GM18909 (cell line): ENCODE results near the gene ARHGAP32.
"Not testable (repeated sequence)": the region's sequence is repeated elsewhere in the genome, so short reads cannot be mapped to it uniquely, and the experiment has no call there.

Experiments used
- ATAC-seq: cut with Tn5 transposase; IDR thresholded peaks from one replicate; pipeline ENCODE4 v1.9.1; 2021; ENCODE audit warnings: mild to moderate bottlenecking; ENCODE audit not compliant: unreplicated experiment, poor library complexity

The ARHGAP32 gene

DNA sequence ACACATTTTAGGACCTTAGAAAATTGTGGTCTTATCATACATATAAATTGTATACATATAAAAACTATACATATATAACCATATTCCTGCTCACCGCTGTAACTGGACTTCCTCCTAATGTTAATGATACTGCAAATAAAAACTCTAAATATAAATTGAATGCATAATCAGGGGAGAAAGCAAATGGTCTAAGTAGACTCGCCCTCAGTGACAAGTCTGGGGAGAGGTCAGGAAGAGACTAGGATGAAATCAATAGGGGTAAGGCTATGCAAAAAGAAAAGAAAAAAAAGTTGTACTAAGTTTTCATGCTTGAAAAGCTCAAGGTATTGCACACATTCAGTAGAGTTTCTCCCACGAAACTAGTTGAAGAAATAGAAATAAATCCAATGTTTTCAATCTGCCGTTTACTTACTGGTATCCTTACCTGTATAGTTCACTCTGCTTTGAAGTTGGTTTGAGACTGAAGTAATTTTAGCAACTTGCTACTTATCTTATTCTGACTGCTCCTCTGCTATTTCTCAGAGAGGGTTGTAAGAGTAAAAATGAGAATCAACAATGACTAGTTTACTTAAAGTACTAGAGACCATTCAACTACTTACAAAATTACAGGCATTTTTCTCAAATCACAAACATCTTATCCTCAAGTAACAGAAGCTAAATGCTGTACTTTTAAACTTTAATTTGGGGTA lies 12.2 kb upstream of the ARHGAP32 start:
- ATAC-seq = no peak

DNA sequence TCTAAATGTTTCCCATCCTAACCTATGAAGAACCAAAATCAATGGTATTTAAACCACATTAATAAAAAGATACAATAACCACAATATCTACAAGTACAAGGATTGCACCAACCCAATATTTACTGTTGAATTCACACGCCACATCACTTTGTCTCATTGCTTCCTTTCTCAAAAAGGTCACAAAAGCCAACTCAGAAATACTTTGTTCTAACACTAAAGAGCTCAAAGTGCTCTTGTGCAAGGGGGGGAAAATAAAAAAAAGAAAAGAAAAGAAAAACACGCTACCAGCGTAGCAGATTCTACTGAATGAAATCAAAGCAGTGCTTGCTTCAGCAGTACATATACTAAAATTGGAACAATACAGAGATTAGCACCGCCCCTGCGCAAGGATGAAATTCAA lies 10.5 kb upstream of the ARHGAP32 start:
- ATAC-seq = no peak

DNA sequence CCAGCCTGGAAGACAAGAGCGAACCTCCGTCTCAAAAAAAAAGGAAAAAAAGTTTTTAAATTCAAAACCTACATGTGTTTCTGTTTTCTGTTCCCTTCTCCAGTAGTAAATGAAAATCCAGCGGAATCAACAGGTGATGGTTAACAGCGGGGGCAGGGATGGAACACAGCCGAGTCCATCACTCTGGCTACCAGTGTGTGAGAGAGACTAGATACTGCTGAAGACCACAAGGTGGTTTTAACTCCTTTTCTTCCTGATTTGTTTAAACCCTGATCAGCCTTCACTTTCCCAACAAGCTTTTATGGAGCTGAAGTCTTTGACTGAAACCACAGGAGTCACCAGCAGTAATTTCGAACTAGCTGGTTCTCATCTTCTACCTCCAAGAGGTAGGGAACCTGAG lies 3.6 kb upstream of the ARHGAP32 start:
- ATAC-seq = no peak

DNA sequence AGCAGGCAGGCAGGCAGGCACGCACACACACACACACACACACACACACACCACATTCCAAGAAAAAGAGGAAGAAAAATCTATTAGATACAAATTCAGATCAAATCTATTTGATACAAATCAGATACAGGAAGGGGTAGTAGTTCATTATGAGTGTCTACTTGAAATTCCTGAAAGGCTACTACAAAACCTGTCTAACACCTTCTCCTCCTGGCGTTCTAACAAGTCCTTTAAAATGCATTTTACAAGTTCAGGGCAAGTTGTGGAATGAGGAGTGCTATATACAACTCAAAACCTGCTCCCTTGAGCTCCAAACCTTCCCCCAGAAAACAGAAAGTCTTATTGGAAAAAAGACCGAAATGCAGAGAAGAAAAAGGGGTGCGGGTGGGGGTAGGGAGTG lies 476 bp downstream of the ARHGAP32 start:
- no peak for ATAC-seq

DNA sequence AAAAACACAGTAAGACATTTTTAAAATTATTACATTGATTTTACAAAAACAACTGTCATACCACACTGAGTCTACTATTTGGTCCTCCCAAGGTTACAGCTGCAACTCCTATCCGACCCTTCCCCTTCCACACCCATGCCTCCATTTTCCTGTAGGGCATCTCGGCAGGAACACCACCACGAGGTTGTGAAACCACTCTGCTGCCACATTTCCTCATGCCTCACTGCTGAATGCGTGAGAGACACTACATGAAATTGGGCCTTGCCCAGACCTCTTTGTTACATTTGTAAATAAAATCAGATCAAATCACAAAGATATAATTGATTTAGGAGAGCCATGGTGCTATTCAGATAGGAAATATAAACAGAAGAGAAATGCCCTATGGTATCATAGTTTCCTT lies 2.0 kb downstream of the ARHGAP32 start:
- no peak for ATAC-seq

DNA sequence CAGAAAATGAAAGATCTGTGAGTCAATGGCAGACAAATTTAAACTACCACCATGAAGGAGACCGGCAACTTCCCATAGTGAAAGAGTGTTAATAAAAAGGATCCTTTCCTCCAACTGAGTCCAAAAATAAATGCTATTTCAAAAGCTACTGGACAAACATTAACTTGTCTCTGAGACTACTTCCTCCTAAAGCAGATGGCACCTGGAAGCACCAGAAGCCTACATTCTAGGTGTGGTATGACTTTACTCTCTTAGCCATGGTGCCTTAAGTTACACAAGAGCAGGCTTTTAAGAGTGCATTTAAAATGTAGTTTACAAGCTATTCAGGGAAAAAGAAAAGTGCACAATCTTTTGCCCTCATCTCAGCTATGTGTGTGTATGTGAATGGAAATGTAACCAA lies 2.5 kb downstream of the ARHGAP32 start:
- no peak for ATAC-seq

DNA sequence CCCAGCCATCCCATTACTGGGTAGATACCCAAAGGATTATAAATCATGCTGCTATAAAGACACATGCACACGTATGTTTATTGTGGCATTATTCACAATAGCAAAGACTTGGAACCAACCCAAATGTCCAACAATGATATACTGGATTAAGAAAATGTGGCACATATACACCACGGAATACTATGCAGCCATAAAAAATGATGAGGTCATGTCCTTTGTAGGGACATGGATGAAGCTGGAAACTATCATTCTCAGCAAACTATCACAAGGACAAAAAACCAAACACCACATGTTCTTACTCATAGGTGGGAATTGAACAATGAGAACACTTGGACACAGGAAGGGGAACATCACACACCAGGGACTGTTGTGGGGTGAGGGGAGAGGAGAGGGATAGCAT lies 7.0 kb downstream of the ARHGAP32 start:
- ATAC-seq = not testable (repeated sequence)

DNA sequence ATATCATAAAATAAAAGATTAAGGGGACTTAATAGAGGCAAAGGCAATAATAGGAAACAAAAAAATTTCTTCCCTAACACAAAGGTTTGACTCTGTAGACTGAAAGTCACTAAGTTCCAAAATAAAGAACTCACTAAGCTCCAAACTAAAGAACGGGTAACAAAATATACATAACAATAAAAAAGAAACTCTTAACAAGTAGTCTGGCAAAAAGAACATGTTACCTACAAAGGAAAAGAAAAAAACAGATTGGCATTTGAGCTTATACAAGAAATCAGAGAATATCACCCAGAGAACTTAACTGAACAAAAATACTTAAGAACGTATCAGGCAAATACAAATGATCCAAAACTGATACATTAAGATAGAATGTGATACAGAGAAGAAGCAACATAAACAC lies 7.5 kb downstream of the ARHGAP32 start:
- no peak for ATAC-seq

DNA sequence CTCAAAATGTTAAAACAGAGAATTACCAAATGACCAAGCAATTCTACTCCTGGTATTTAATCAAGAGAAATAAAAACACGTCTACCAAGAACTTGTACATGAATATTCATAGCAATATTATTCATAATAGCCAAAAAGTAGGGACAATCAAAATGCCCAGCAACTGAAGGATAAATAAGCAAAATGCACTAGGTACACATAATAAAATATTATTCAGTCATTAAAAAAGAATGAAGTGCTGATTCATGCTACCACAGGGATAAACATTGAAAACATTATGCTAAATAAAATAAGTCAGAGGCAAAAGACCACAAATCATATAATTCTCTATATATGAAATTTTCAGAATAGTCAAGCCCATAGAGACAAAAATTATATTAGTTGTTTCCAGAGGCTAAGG lies 24.8 kb downstream of the ARHGAP32 start:
- ATAC-seq = no peak

DNA sequence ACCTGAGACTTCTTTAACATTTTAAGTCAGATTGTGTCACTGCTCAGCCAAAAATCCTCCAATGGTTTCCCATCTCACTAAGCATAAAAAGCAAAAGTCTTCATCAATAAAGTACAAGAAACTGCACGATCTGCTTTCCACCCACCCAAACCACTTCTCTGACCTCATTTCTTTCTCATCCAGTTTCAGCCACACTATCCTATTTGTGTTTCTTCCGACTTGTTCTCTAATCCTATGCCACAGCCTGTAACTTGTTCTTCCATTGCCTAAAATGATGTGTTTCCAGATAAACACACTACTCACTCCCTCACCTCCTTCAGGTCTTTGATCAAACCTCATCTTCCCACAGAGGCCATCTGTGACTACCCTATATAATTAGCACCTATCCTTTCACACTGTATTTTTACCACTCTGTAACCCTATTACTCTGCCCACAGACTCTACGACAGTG lies 28.4 kb downstream of the ARHGAP32 start:
- ATAC-seq = no peak

DNA sequence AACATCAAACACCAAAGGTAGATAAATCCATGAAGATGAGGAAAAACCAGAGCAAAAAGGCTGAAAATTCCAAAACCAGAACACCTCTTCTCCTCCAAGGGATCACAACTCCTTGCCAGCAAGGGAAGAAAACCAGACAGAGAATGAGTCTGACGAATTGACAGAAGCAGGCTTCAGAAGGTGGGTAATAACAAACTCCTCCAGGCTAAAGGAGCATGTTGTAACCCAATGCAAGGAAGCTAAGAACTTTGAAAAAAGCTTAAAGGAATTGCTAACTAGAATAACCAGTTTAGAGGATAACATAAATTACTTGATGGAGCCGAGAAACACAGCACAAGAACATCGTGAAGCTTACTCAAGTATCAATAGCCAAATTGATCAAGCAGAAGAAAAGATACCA lies 35.0 kb downstream of the ARHGAP32 start:
- not testable (repeated sequence) for ATAC-seq

DNA sequence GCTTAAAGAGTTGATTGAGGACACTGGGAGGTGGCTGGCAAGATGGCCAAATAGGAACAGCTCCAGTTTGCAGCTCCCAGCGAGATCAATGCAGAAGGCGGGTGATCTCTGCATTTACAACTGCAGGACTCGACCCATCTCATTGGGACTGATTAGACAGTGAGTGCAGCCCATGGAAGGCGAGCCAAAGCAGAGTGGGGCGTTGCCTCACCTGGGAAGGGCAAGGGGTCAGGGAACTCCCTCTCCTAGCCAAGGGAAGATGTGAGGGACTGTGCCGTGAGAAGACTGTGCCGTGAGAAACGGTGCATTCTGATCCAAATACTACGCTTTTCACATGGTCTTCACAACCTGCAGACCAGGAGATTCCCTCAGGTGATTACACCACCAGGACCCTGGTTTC lies 36.4 kb downstream of the ARHGAP32 start:
- no peak for ATAC-seq

DNA sequence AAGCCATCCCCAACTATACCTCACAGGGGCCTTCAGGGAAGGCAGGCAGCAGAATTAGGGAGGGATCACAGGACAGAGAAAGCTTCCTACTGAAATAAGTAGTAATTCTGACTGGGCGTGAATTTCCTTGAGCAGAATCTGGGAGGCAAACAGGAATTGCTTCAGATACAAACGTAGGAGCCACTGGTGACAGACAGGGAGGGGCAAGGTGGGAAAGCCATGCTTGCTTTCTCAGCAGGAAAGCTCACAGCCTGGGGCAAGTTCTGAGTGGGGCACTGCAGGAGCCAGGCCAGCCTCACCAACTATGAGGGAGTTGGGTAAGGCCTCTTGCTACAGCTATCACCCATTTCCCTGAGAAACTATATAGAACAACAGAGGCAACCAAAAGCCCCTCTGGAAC lies 43.6 kb downstream of the ARHGAP32 start:
- ATAC-seq = no peak

DNA sequence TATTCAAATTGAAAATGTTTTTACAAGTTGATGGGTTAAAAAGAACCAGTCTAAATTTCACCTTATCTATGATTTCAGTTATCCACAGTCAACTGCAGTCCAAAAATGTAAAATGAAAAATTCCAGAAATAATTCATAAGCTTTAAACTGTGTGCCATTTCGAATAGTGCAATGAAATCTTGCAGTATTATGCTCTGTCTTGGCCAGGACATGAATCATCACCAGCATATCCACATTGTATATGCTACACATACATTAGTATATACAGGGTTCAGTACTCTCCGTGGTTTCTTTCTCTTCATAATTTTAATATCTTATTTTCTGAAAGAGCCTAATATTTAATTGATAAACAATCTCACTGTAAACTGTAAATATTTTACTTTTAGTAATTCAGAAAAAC lies 45.9 kb downstream of the ARHGAP32 start:
- no peak for ATAC-seq

DNA sequence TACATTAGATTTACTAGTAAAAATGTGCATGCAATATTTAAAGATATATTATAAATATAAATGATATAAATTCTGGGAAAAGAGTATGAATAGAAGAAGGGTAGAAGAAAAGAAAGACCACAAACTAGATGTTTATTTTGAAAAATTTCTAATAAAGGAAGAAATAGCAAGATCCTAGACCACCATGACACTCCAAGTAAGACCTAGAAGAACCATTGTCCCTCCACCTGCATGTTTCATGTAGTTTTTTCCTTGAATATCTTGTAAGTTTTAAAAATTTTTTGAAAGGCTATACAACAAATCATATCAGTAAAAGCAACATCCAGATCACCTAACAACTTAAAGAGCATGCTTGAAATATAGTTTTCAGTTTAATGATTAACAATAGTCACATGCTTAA lies 46.8 kb downstream of the ARHGAP32 start:
- no peak for ATAC-seq

DNA sequence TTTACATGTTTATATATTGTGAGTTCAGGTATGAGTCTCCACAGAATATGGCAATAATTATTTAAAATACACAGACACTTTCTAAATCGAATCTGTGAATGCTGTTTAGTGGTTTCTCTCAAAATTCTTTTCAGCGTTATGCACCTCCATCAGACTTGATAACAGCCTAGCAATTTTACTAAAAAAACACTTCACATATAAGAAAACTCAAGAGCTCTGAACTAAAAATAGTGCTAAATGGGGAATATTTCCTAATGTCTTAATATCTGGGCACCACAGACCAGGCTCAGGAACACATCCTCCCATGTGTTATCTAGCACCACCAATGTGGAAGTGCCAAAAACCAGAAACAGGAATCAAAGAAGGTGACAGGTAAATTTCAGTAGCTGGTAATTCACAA lies 47.9 kb downstream of the ARHGAP32 start:
- ATAC-seq = no peak

DNA sequence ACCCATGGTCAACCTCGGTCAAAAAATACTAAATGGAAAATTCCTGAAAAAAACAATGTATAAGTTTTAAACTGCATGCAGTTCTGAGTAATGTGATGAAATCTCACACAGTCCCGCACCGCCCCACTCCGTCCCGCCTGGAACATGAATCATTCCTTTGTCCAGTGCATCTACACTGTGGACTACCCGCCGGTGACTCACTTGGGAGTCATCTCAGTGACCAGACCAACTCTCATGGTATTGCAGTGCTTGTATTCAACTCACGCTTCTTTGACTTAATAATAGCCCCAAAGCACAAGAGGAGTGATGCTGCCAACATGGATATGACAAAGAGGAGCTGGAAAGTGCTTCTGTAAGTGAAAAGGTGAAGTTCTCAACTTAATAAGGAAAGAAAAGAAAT lies 48.8 kb downstream of the ARHGAP32 start:
- ATAC-seq = no peak

DNA sequence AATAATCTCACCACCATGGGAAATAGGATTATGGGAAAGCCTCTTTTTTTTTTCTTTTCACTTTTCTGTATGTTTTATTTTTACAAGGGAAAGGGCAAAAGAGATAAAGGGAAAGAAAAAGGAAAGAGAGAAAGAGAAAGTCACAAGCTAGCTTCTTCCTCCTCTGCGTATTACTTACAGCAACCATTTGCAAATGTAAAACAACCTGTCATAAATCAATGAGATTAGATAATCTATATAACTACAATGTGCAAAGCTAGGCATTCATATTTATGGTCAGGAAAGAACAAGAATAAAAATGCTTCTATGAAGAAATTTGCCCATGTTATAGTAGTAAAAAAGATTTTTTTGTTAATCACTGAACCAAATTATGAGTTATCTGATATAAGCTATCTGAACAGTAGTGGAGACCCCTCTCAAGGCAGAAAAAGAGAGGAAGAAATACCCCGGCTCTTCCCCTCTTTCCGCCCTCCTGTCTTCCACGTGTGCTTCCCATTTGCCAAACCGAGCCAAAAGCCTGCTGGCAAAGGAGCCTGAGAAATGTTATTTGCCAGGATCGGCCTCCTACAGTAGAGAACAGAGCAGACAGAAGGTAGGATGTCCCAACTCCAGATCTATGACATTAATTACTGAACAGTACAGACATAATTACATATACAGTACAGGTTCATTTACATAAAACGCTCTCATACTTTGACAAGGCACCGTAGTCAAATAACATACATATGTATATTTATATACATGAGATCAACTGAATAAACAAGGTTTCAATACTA lies 50.2 kb downstream of the ARHGAP32 start:
- ATAC-seq = no peak

DNA sequence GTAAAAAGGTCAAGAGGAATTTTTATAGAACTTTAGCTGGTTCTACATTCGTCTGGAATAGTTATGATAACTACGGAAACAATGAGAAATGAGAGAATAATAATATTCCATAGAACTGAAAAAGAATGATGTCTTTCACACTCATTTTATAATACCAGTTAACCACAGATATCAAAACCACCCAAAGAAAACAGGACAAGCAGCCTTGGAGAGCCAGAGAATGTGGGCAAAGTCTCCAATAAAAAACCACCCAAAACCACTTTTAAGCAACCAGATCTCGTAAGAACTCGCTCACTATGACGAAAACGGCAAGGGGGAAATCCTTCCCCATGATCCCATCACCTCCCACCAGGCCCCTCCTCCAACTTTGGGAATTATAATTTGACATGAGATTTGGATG lies 60.8 kb downstream of the ARHGAP32 start:
- ATAC-seq = no peak

DNA sequence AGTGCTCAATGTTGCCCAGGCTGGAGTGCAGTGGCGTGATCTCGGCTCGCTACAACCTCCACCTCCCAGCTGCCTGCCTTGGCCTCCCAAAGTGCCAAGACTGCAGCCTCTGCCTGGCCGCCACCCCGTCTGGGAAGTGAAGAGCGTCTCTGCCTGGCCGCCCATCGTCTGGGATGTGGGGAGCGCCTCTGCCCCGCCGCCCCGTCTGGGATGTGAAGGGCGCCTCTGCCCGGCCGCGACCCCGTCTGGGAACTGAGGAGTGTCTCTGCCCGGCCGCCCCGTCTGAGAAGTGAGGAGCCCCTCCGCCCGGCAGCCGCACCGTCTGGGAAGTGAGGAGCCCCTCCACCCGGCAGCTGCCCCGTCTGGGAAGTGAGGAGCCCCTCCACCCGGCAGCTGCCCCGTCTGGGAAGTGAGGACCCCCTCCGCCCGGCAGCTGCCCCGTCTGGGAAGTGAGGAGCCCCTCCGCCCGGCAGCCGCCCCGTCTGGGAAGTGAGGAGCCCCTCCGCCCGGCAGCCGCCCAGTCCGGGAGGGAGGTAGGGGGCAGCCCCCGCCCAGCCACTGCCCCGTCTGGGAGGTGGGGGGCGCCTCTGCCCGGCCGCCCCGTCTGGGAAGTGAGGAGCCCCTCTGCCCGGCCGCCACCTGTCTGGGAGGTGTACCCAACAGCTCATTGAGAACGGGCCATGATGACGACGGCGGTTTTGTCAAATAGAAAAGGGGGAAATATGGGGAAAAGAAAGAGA lies 63.1 kb downstream of the ARHGAP32 start:
- not testable (repeated sequence) for ATAC-seq

DNA sequence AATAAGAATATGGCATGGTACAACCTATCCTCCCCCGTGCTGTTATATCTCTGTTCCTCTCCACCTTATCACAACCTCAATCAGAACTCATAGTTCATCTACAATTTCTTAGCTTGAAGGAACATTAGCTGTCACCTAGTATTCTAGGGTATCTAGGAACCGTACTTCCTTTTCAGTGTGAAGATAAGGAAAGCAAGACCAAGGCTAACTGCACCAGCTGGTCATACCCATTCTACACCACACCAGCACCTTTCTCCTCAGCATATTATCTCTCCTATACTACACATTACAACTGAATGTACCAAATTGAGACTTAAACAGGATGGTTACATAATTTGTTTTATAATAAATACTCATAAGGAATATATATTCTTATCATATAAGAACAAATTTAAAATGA lies 73.1 kb downstream of the ARHGAP32 start:
- no peak for ATAC-seq
